Activated B cell treated with CpG ODN at 0.5 μM for 24 hours (primary cell): ENCODE results near the gene ERV3-1. TPM values are rescaled to one million over a fixed set of nuclear protein-coding genes. Genes with fewer than 3 reads are reported as not detected.

Experiments
- ATAC-seq: fragments of 200-7000 bp; cut with Tn5 transposase; one replicate; pipeline ENCODE4 v1.10.0; 2021; ENCODE audit warnings: low read depth, mild to moderate bottlenecking, moderate library complexity
- CTCF ChIA-PET: fragments of 350-600 bp; sonication (Branson Sonifier 250); formaldehyde crosslinking; loops from one replicate; lab custom pipeline; 2021; ENCODE audit warnings: antibody characterized with exemption; lab: Charles Lee
- POLR2A ChIA-PET: fragments of 350-600 bp; sonication (Branson Sonifier 250); formaldehyde crosslinking; loops from one replicate; lab custom pipeline; 2021; ENCODE audit warnings: antibody characterized with exemption; lab: Charles Lee
- DNase-seq: peaks from one replicate; pipeline ENCODE4 v3.0.0; 2022
- H3K27ac Mint-ChIP-seq: one replicate; pipeline ENCODE4 v1.8.0; 2020; ENCODE audit warnings: mixed read lengths
- H3K27me3 Mint-ChIP-seq: one replicate; pipeline ENCODE4 v1.8.0; 2021; ENCODE audit warnings: mixed read lengths
- H3K36me3 Mint-ChIP-seq: one replicate; pipeline ENCODE4 v1.8.0; 2021; ENCODE audit warnings: low read depth, mixed read lengths
- H3K4me1 Mint-ChIP-seq: one replicate; pipeline ENCODE4 v1.8.0; 2021; ENCODE audit warnings: mixed read lengths
- H3K4me3 Mint-ChIP-seq: one replicate; pipeline ENCODE4 v1.8.0; 2020; ENCODE audit warnings: mild to moderate bottlenecking, mixed read lengths
- H3K9me3 Mint-ChIP-seq: one replicate; pipeline ENCODE4 v1.8.0; 2020; ENCODE audit warnings: mixed read lengths
- intact Hi-C: fragments of 100-400 bp; cut with micrococcal nuclease; formaldehyde crosslinking; loops from one replicate; pipeline ENCODE4 v1.15.1; 2024
- total RNA-seq: library from RNA; stranded (reverse); gene quantifications from 2 replicates; pipeline ENCODE4 v1.2.3, GENCODE V29; 2022
- TF ChIP-seq, protein P1 (sequence below): fragments of 200-600 bp; IDR thresholded peaks from one replicate; pipeline ENCODE4 v1.8.0; 2022; ENCODE audit warnings: antibody characterized with exemption, mild to moderate bottlenecking

Gene ERV3-1
- total RNA-seq, 1 donor from 2014 or later: 24.8 TPM

- peaks cover 71% of the 10 kb centered on the region for H3K36me3 Mint-ChIP-seq
- CTCF ChIA-PET: no interaction called here
- DNase-seq (no peak), ATAC-seq (no peak)
- no peak within 1 kb of the TSS for H3K4me3 Mint-ChIP-seq
- H3K27me3 Mint-ChIP-seq: no peaks in the 10 kb centered on the region
- POLR2A ChIA-PET: interaction anchor here (0.7 kb wide), 1 partner anchor 14 kb away, joined by 3 read pairs; no protein-coding TSS in a partner anchor
- no peak within 1 kb of the TSS for H3K27ac Mint-ChIP-seq
- peaks cover 59% of the 10 kb centered on the region for H3K9me3 Mint-ChIP-seq
- TF ChIP-seq, protein P1, sequence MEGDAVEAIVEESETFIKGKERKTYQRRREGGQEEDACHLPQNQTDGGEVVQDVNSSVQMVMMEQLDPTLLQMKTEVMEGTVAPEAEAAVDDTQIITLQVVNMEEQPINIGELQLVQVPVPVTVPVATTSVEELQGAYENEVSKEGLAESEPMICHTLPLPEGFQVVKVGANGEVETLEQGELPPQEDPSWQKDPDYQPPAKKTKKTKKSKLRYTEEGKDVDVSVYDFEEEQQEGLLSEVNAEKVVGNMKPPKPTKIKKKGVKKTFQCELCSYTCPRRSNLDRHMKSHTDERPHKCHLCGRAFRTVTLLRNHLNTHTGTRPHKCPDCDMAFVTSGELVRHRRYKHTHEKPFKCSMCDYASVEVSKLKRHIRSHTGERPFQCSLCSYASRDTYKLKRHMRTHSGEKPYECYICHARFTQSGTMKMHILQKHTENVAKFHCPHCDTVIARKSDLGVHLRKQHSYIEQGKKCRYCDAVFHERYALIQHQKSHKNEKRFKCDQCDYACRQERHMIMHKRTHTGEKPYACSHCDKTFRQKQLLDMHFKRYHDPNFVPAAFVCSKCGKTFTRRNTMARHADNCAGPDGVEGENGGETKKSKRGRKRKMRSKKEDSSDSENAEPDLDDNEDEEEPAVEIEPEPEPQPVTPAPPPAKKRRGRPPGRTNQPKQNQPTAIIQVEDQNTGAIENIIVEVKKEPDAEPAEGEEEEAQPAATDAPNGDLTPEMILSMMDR: no peak
- intact Hi-C loops: no loop called here
- no peaks in the 10 kb centered on the region for H3K4me1 Mint-ChIP-seq
Observed at GRCh38 chr7:64990936-64991335, 15.6 kb downstream of the ERV3-1 start, which contains the start of gene ZNF117. ZNF117 (minus strand) TSS chr7:64991036.

- Mint-ChIP-seq H3K27ac (no peak overlapping the region), H3K36me3 (peaks cover 74% of the 10 kb centered on the region), H3K4me3 (no peak overlapping the region), H3K4me1 (no peaks in the 10 kb centered on the region), H3K9me3 (peaks cover 61% of the 10 kb centered on the region), H3K27me3 (no peaks in the 10 kb centered on the region)
- no peak for DNase-seq
- POLR2A ChIA-PET: interaction anchor here (0.7 kb wide), 1 partner anchor 13 kb away, joined by 3 read pairs; no protein-coding TSS in a partner anchor
- CTCF ChIA-PET: no interaction called here
- no peak for ATAC-seq
- intact Hi-C loops: no loop called here
- TF ChIP-seq, protein P1: no peak
Observed at GRCh38 chr7:64990216-64990615, 16.3 kb downstream of the ERV3-1 start.

DNA sequence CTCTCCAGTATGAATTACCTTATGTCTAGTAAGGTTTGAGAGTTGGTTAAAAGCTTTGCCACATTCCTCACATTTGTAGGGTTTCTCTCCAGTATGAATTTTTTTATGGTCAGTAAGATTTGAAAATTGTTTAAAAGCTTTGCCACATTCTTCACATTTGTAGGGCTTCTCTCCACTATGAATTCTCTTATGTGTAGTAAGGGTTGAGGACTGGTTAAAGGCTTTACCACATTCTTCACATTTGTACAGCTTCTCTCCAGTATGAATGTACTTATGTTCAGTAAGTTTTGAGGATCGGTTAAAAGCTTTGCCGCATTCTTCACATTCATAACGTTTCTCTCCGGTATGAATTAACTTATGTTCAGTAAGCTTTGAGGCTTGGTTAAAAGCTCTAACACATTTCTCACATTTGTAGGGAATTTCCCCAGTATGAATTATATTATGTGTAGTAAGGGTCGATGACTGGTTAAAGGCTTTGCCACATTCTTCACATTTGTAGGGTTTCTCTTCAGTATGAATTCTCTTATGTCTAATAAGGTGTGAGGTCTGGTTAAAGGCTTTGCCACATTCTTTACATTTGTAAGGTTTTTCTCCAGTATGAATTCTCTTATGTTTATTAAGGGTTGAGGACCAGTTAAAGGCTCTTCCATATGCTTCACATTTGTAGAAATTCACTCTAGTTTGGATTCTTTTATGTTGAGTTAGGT, 27.8 kb downstream of the ERV3-1 start:
- Mint-ChIP-seq H3K4me3 (no peak overlapping the region), H3K36me3 (peaks cover 66% of the 10 kb centered on the region), H3K27me3 (no peaks in the 10 kb centered on the region), H3K4me1 (no peaks in the 10 kb centered on the region), H3K27ac (no peak overlapping the region), H3K9me3 (peaks cover 57% of the 10 kb centered on the region)
- ChIA-PET CTCF (interaction anchor here (0.9 kb wide), 1 partner anchor 27 kb away, joined by 3 read pairs; no protein-coding TSS in a partner anchor), POLR2A (no interaction called here)
- intact Hi-C loops: no loop called here
- no peak for DNase-seq
- TF ChIP-seq, protein P1: no peak
- no peak for ATAC-seq

DNA sequence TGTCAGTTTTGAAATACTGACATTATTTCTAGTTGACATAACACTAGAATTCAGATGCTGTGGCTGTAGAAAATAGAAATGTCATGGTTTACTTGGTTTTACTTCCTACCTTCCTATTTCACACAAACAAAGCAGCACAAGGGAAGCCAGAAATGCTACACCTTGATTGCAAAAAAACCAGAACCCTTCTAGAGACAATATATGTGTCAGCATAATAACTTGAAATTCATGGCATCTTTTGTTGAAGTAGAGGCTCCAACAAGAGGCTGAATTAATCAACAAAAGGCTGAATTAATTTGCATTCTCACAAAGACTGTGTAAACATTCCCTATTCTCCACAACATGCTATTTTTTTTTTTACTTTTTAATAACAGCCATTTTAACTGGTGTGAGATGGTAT, 40.9 kb downstream of the ERV3-1 start:
- TF ChIP-seq, protein P1: no peak
- Mint-ChIP-seq H3K27me3 (no peaks in the 10 kb centered on the region), H3K36me3 (peaks cover 2% of the 10 kb centered on the region), H3K4me1 (no peaks in the 10 kb centered on the region), H3K4me3 (no peak overlapping the region), H3K9me3 (peaks cover 37% of the 10 kb centered on the region), H3K27ac (no peak overlapping the region)
- intact Hi-C loops: no loop called here
- no peak for DNase-seq
- no peak for ATAC-seq
- ChIA-PET CTCF (no interaction called here), POLR2A (no interaction called here)

DNA sequence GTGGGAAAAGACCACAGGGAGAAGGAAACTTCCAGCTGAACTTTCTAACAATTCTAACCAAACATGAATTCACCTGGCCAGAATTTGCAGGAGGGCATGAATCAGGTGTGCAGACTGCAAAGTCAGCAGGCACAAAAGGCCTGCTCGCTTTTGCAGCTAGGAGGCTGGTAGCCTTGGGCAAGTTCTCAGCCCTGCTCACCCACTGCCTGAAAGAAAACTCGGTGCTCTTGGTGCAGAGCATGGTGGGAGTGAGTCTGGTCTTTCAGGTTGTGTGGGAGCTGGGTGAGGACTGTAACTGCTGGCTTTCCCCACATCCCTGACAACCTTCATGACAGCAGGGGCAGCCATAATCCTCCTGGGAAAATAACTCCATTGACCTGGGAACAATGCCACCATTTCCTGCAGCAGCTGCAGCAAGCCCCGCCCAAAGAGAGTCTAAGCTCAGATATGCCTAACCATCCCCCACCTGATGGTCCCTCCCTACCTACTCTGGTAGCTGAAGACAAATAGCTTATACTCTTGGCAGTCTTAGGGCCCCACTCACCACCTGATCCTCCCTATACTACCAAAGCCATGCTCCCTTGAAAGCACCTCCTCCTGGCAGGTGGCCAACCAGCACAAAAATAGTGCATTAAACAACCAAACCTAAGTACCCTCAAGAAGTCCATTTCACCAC, 47.3 kb downstream of the ERV3-1 start:
- peaks cover 2% of the 10 kb centered on the region for H3K36me3 Mint-ChIP-seq
- H3K27ac Mint-ChIP-seq: no peak overlapping the region
- CTCF ChIA-PET: no interaction called here
- intact Hi-C loops: no loop called here
- peaks cover 2% of the 10 kb centered on the region for H3K27me3 Mint-ChIP-seq
- H3K4me3 Mint-ChIP-seq: no peak overlapping the region
- DNase-seq: no peak
- TF ChIP-seq, protein P1: no peak
- H3K4me1 Mint-ChIP-seq: no peaks in the 10 kb centered on the region
- ATAC-seq: no peak
- H3K9me3 Mint-ChIP-seq: peaks cover 27% of the 10 kb centered on the region
- POLR2A ChIA-PET: no interaction called here
